Esophagus squamous epithelium (tissue), 5 donors: ENCODE results near the gene CUTC. TPM values are rescaled to one million over a fixed set of nuclear protein-coding genes. Genes with fewer than 3 reads are reported as not detected.
"Not testable (repeated sequence)": the region's sequence is repeated elsewhere in the genome, so short reads cannot be mapped to it uniquely, and the experiment has no call there.

Experiments used
- DNase-seq: peaks from one replicate; lab custom pipeline; 2025; lab: John Stamatoyannopoulos, UW
- H3K27ac ChIP-seq, 4 donors: fragments of 200-600 bp; sonication (generic); one replicate each; pipeline ENCODE4 v1.5.1; 2016 to 2019; ENCODE audit warnings: mild to moderate bottlenecking in 1 of 4
- H3K27me3 ChIP-seq, 4 donors: fragments of 200-600 bp; sonication (generic); 1 replicate in 3 of 4; 2 replicates in 1 of 4; pipeline versions ENCODE4 v1.5.1 to v1.6.0; 2017 to 2021; ENCODE audit warnings: antibody characterized with exemption in 1 of 4
- H3K36me3 ChIP-seq, 3 donors: fragments of 200-600 bp; sonication (generic); one replicate each; pipeline ENCODE4 v1.5.1; 2016 to 2019
- H3K4me1 ChIP-seq, 3 donors: fragments of 200-600 bp; sonication (generic); one replicate each; pipeline ENCODE4 v1.5.1; 2017 to 2019
- H3K4me3 ChIP-seq, 4 donors: fragments of 200-600 bp; sonication (generic); 1 replicate in 3 of 4; 2 replicates in 1 of 4; pipeline ENCODE4 v1.5.1; 2016 to 2019; ENCODE audit warnings: mild to moderate bottlenecking in 2 of 4, moderate library complexity in 1 of 4
- H3K9me3 ChIP-seq, 3 donors: fragments of 200-600 bp; sonication (generic); one replicate each; pipeline ENCODE4 v1.5.1; 2016 to 2019
- POLR2A ChIP-seq, 4 donors: fragments of 450-650 bp; IDR thresholded peaks; one replicate each; pipeline ENCODE4 v1.6.1; 2017; ENCODE audit warnings: antibody characterized with exemption in 4 of 4, mild to moderate bottlenecking in 4 of 4, moderate library complexity in 3 of 4
- WGBS, 2 donors: methylation state at CpG; one replicate each; pipeline ENCODE4 v1.1.5; 2018; 5-methylcytosine and 5-hydroxymethylcytosine counted together
- intact Hi-C: fragments of 100-400 bp; cut with DNase I; formaldehyde crosslinking; loops from one replicate; pipeline ENCODE4 v1.15.0; 2022
- total RNA-seq, 4 donors: library from RNA; depleted of rRNA; stranded (reverse); fragments of >200 nt; gene quantifications; one replicate each; pipeline ENCODE4 v1.1.0, GENCODE V29; 2016
- TF ChIP-seq, protein P1 (sequence below), 6 experiments: fragments of 450-650 bp in 4 of 6; fragments of 200-600 bp in 2 of 6; sonication (generic) in 2 of 6; IDR thresholded peaks; one replicate each; pipeline ENCODE4 v1.5.1; 2016 to 2019; ENCODE audit warnings: antibody characterized with exemption in 6 of 6, mild to moderate bottlenecking in 4 of 6, moderate library complexity in 4 of 6
- donor health status: DM: yes; HTN: yes; CAD: no.

CUTC gene
- total RNA-seq, 4 donors from 2014 or later, result 6.7 to 29.0 (median 18.9) TPM

DNA sequence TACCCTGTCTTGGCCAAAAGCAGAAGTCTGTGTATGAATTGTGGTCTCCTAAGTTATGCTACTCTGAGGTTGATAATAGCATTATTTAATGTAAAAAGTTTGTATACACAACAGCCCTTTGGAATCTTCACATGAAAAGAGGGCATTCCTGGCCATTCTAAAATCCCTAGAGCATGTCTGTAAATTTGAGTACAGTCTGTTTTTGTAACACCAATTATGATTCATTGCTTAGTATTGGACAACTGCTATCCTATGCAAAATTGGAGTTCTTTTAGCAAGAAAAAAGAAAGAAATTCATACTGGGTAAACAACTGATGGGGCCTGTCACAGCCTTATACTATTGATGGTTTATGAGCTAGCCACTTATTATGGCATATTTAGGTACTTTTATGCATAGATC, 10.2 kb downstream of the CUTC start:
- peaks cover 0 to 20% (median 7%) of the 10 kb centered on the region in 3 donors for H3K9me3 ChIP-seq
- TF ChIP-seq, protein P1, sequence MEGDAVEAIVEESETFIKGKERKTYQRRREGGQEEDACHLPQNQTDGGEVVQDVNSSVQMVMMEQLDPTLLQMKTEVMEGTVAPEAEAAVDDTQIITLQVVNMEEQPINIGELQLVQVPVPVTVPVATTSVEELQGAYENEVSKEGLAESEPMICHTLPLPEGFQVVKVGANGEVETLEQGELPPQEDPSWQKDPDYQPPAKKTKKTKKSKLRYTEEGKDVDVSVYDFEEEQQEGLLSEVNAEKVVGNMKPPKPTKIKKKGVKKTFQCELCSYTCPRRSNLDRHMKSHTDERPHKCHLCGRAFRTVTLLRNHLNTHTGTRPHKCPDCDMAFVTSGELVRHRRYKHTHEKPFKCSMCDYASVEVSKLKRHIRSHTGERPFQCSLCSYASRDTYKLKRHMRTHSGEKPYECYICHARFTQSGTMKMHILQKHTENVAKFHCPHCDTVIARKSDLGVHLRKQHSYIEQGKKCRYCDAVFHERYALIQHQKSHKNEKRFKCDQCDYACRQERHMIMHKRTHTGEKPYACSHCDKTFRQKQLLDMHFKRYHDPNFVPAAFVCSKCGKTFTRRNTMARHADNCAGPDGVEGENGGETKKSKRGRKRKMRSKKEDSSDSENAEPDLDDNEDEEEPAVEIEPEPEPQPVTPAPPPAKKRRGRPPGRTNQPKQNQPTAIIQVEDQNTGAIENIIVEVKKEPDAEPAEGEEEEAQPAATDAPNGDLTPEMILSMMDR (IDR thresholded peaks at IDR 0.05), result no peak
- no peak for TF ChIP-seq POLR2A (IDR thresholded peaks at IDR 0.05)
- DNase-seq, result no peak
- no peak overlapping the region for H3K27ac ChIP-seq
- intact Hi-C loops, result no loop called here
- H3K4me3 ChIP-seq, result no peak overlapping the region
- peaks cover 17 to 100% (median 20%) of the 10 kb centered on the region in 3 donors for H3K36me3 ChIP-seq
- H3K27me3 ChIP-seq, result no peaks in the 10 kb centered on the region
- peaks cover 0 to 14% (median 0%) of the 10 kb centered on the region in 3 donors for H3K4me1 ChIP-seq

DNA sequence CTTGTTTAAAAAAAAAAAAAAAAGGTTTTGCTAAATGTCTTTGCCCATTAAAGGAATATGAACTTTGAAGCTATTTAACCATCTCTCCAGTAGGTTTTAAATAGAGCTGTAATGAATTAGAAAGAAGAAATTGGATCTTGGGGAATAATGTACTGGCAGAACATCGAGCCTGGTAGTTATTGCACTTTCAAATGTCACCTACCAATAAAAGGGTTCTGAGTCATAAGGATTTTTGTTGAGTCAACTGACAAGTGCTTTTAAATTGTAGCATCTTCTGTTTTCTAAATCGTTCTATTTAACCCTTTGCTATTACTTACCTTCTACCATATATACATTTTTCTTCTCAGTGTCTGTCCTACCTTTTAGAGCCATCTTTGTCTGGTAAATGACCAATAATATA, 10.7 kb downstream of the CUTC start:
- Histone ChIP-seq H3K36me3 (peaks cover 17 to 100% (median 25%) of the 10 kb centered on the region in 3 donors), H3K27me3 (no peaks in the 10 kb centered on the region), H3K27ac (no peak overlapping the region), H3K4me1 (peaks cover 0 to 14% (median 0%) of the 10 kb centered on the region in 3 donors), H3K9me3 (peaks cover 0 to 20% (median 7%) of the 10 kb centered on the region in 3 donors), H3K4me3 (no peak overlapping the region)
- intact Hi-C loops, result no loop called here
- no peak for TF ChIP-seq POLR2A (IDR thresholded peaks at IDR 0.05)
- TF ChIP-seq, protein P1 (IDR thresholded peaks at IDR 0.05), result no peak
- WGBS, 2 donors, result 43 to 53% methylated on average over 2 of the region's 2 CpGs
- DNase-seq, result no peak

DNA sequence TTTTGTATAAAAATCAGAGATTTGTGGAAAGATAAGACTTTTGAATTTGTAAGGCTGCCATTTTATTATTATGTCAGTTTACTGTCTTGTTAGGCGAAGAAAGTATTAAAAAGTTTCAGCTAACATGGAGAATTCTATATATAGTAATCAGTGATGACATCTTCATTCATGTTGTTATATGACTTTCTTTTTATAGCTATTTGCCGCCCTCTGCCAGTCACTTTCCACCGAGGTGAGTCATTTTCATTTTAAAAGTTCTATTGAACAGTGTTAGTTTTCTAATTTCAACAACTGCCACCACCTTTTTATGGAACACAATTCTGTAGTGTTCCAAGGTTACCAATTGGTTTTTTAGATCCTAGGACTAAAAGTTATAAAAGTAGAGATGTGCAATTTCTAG, 11.8 kb downstream of the CUTC start:
- no peak for TF ChIP-seq POLR2A (IDR thresholded peaks at IDR 0.05)
- TF ChIP-seq, protein P1 (IDR thresholded peaks at IDR 0.05), result no peak
- no peak overlapping the region for H3K27ac ChIP-seq
- intact Hi-C loops, result no loop called here
- DNase-seq, result no peak
- peaks cover 0 to 20% (median 7%) of the 10 kb centered on the region in 3 donors for H3K9me3 ChIP-seq
- peaks cover 17 to 100% (median 27%) of the 10 kb centered on the region in 3 donors for H3K36me3 ChIP-seq
- no peak overlapping the region for H3K4me3 ChIP-seq
- 70 to 72% methylated on average over 3 of the region's 3 CpGs for WGBS, 2 donors
- no peaks in the 10 kb centered on the region for H3K27me3 ChIP-seq
- peaks cover 0 to 14% (median 0%) of the 10 kb centered on the region in 3 donors for H3K4me1 ChIP-seq

DNA sequence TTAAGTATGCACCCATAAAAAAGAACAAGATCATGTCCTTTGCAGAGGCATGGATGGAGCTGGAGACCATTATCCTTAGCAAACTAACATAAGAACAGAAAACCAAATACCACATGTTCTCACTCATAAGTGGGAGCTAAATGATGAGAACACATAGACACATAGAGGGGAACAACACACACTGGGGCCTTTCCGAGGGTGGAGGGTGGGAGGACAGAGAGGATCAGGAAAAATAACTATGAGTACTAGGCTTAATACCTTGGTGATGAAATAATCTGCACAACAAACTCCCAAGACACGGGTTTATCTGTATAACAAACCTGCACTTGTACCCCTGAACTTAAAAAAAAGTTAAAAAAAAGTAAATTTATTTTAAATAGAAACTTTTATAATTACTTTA, 14.1 kb downstream of the CUTC start:
- DNase-seq, H3K27me3 ChIP-seq, H3K27ac ChIP-seq, intact Hi-C loops, H3K4me3 ChIP-seq, H3K9me3 ChIP-seq: not testable (repeated sequence)
- 72 to 86% methylated on average over 2 of the region's 2 CpGs for whole genome bisulfite sequencing, 2 donors
- peaks cover 0 to 14% (median 0%) of the 10 kb centered on the region in 3 donors for H3K4me1 ChIP-seq
- peaks cover 13 to 100% (median 26%) of the 10 kb centered on the region in 3 donors for H3K36me3 ChIP-seq

DNA sequence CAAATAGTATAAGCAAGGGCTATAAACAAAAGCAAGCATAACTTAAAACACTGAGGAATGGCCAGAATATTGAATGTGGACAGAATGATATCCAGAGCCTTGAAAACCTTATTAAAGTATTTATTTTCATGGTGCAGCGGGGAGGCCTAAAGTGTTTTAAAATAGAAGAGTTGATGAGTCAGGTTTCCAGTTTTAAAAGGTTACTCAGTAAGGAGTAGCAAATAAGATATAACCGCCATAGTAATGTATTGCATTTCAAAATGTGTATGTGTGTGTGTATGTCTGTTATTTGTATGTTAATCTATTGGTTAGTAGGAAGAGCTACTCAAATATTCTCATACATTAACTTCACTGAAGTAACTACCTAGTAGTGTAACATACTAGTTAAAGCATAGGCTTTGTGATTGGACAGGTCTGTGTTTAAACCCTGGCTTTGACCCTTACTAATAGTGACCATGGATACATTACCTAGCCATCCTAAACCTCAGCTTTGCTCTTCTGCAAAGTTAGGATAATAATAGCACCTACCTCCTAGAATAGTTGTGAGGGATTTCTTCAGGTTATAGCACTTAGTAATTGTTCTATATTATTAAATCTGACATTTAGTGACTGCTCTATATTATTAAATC, 16.9 kb downstream of the CUTC start:
- H3K4me3 ChIP-seq, result no peak overlapping the region
- DNase-seq, result no peak
- H3K36me3 ChIP-seq, result peaks cover 0 to 100% (median 27%) of the 10 kb centered on the region in 3 donors
- H3K9me3 ChIP-seq, result no peaks in the 10 kb centered on the region
- TF ChIP-seq, protein P1 (IDR thresholded peaks at IDR 0.05), result no peak
- no peak for TF ChIP-seq POLR2A (IDR thresholded peaks at IDR 0.05)
- 94 to 95% methylated on average over 2 of the region's 2 CpGs for WGBS, 2 donors
- no peaks in the 10 kb centered on the region for H3K27me3 ChIP-seq
- H3K4me1 ChIP-seq, result no peaks in the 10 kb centered on the region
- intact Hi-C loops, result no loop called here
- H3K27ac ChIP-seq, result no peak overlapping the region
